GM21528 (cell line): ENCODE results near the gene CCDC196.
"Not testable (repeated sequence)": the region's sequence is repeated elsewhere in the genome, so short reads cannot be mapped to it uniquely, and the experiment has no call there.

Experiments
- ATAC-seq: cut with Tn5 transposase; IDR thresholded peaks from one replicate; pipeline ENCODE4 v1.9.1; 2021; ENCODE audit warnings: mild to moderate bottlenecking, moderate library complexity; ENCODE audit not compliant: unreplicated experiment, low FRiP score

CCDC196 gene

DNA sequence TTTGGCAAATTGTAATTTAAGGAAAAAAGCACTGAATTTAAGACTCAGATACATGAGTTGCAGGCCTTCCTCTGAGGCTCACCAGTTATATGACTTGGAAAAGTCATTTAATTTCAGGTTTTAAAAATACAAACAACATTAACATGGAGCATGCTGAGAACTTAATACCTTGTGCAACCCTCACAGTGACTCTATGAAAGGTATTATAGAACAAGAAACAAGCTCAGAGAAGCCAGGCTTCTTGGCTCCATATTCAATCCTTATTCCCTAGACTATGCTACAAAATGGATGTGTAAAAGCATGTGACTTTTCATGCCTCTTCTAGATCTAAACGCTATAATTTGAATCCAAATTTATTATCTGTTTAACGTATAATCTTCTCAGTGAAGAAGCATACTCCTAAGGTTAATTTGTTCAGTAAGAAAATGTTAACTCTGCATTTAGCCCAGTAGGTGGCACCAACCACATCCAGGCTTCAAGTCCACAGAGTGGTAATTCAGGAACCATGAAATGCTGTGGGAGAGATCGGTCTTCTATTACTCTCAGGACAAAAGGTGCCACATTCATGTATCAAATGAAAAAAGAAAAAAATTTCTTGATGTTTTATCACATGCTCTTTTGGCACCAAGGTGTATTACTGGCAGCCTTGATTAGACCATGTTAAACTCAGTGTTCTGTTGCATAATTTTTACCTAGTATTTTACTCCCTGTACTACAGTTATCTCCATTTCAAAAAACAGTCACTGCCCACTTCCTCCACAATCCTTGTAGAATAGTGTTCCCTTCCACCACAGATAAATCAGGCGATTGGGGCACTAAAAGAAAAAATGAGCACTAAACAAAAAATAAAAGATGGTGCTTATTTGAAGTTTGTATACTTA, 9.3 kb downstream of the CCDC196 start:
- ATAC-seq: peak; percentile 81

DNA sequence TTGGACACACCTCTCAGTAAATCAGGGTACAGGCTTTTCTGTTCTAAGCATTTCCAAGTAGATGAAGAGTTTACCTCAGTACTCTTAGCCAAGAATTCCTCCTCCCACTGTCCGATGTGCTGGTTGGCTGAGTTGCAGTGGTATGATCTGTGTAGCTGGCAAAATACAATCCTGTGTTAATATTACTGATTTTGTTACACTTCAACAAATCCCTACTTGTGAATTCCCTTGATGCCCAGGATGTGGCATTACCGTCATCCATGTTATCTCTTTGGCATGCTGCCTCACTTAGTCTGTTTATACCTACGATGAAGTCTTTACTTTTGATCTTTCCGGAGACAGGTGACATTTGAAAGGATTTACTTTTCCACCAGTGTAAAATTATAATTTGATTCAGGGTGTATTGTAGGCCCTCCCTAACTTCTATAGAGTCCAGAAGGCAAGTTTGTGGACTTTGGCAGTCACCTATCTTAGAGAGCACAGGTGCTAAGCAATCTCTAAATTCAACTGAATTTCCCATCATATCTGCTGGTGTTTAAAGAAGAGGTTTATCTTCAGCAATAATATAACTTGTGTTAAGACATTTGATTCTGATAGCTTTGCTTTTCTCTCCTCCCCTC, 10.1 kb downstream of the CCDC196 start:
- no peak for ATAC-seq

DNA sequence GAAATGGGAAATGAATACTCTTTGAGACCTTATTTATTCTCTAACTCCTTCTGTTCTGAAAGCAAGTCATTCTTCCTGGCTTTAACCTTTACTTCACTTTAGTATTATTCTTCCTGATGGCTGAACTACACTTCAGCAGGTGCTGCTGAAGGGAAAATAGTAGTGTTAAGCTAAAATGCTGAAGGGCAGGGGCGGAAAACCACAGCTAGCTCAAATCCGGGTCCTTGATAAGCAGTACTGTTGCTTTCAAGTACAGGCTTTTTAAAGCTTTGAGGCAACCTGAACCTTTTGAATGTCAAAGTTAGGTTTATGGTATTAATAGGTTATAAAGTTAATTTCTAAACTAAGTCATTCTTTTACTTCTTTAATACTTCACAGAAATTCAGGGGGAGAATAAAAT, 10.7 kb downstream of the CCDC196 start:
- no peak for ATAC-seq

DNA sequence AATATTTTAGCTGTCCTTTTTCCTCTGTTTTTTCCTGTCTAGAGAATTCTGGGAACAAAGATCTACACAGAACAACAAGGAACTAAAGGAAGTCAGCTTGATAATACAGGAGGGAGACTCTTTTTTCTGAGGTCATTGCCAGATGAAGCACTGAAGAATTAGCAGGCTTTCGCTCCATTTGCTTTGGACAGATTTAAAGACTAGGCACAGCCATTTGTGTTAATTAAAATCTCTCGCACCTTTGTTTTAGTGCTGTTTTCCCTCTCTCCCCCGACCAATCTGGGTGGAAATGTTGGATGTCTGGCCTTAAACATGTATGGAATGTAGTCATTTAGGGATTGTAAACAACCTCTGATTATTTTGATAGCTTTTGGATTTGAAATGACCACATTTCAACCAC, 12.1 kb downstream of the CCDC196 start:
- no peak for ATAC-seq

DNA sequence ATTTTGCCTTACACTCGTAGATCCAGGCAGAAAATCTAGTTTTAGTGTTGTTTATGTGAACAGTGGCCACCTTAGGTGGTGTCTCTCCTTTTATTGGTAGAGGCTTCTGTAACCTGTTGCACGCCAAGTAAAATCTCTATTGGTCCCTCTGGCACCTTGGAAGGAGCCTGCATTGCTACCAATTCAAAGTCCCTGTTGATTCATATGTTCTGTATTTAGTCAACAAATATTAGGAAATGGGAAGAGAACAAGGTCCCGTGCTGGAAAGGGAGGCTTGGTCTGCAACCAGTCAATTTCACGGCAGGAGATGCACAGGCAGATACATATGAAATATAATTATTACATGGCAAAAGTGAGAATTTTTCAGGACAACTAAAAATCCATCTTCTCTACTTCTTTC, 15.4 kb downstream of the CCDC196 start:
- no peak for ATAC-seq

DNA sequence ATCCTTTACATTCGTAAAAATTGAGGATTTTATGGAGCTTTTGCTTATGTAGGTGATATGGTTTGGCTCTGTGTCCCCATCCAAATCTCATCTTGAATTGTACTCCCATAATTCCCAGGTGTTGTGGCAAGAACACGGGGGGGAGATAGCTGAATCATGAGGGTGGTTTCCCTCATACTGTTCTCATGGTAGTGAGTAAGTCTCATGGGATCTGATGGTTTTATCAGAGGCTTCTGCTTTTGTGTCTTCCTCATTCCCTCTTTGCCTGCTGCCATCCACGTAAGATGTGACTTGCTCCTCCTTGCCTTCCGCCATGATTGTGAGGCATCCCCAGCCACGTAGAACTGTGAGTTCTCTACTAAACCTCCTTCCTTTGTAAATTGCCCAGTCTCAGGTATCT, 16.7 kb downstream of the CCDC196 start:
- not testable (repeated sequence) for ATAC-seq

DNA sequence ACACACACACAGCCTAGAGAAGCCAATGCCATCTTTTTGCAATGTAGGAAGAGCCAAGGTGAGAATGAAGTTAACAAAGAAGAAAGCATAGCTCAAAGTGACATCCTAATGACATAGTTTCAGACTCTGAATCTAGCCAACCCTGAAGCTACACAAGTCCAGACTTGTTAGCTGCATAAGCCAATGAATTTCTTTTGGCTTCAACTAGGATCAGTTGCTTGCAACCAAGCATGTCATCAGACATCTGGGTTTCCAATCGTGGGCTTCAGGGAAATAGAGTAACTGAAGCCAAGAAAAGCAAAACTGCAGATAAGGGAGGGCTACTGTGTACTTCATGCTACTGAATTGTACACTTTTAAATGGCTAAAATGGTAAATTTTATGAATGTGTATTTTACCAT, 17.4 kb downstream of the CCDC196 start:
- ATAC-seq: no peak

DNA sequence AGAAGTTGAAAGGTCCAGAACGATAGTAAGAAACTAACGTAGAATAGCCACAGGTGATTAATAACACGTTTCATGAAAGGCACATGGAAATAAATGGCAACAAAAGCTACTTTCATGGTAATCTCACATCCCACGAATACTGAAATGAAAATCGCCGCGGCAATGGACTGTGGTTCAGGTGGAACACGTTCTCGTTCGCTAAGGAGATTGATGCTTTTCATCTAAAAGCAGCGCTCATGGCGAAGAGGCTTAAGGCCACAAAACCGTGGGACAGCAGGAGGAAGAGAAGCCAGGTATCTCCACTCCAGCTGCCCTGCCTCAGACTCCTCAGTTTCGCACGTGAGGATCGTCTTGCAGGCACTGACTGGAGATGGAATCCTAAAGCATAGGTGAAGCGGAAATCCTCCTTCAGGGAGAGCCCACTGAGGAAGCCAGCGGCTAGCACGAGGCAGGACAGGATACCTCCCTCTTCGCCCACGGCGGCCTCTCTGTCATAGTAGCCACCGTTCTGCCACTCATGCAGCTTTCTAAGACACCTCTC, 21.1 kb downstream of the CCDC196 start:
- peak; percentile 28 for ATAC-seq

DNA sequence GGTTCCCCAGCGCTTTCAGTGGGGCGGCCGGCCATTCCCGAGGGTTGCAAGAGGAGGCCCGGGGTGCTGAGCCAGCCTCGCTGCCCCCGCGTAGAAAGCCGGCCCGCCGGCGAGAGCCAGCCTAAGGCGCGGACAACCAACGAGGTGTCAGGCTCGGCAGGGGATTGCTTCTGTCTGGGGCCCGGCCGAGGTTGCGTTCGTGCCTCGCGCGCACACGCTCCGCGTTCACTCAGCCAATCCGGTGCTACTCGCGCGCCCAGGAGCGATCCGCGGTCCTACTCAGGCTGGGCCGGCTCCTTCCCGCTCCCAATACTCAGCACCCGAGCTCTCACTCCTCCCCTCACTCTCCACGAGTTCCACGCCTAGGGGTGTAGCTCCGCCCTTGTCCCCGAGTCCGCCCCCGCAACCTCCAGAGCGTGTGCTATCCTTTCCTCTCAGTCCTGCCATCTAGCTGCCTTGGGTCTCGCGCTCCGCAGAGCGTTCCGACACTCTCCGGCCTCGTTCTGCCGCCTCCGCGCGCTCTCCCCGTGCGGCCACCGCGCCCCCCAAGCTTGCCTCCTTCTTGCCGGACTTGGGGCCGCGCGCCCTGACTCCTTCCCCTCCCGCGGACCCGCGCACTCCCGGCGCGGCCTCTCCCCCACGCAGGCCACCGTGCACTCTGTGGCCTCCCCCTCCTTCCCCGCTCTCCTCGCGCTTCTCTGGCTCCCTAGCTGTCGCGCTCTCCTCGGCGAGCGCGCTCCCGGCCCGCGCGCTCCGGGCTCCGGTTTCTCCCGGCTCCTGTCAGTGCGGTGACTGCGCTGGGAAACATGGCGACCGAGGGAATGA, 21.8 kb downstream of the CCDC196 start, which contains the start of gene GPHN:
Gene GPHN (plus strand): TSS at position 426 of the 825 bp plus-strand sequence.
- ATAC-seq: peak; percentile 91

DNA sequence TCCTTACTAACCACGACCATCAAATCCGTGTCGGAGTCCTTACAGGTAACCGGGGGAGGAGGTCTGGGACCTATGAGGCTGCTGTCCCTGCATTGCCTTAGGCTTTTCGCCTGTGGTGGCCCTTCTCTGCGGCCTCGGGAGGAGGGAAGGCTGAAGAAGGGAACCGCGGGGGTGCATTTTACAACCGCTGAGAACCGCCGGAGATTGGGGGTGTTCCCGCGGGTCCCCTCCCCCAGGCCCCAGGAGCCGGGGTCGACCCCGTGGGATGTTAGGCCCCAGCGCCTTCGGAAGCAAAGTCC, 22.3 kb downstream of the CCDC196 start:
- ATAC-seq: no peak

DNA sequence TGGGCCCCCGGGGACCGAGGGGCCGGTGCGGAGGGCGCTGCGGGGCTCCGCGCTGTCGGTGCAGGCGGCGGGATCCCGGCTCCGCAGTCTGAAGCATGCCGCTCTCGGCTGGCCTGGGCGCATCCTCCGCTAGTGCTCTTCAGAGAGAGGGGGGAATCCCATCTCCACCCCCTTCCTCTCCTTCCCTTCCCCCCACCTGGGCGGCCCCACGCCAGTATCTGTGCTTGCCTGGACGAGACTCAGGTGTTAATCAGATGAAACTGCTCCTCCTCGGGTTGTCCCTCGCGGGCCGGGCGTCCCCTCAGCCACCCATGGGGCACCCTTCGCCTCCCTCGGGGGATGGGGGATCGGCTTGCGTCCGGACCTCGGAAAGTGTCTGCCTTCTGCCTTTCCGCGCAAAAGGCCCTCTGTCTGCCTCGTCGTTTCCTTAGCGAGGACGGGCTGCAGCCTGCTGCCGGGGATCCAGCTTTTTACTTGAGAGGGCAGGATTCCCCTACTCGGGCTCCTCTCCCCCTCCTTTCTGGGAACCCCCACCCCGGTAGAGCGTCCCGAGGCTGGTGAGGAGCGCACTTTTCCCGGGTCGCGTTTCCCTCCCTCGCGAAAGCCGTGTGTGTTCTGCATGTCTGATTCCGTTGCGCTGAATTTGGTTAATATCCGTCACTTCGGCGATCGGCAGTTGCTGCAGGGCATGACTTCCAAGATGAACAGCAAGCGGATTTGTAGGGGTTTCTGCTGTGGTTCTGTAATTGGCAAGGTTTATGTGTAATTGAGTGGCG, 22.9 kb downstream of the CCDC196 start:
- ATAC-seq: peak; percentile 21

DNA sequence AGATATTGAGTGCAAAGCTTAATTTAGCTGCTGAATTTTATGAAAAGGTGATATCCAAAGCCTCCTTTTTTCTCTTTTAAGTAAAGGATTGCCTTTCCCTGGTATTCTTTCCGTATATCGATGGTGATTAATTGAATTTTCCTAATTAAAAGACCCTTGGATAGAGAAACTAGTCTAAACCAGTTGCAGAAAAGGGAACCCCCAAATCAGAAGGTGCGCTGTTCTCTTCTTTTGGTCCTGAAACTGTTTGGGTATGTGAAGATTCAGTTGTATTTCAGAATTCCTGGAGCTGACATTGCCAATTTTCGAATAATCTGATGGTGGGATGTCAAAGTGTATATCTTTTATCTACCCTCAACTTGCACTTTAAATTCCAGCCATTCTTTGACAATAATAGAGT, 23.7 kb downstream of the CCDC196 start:
- ATAC-seq: no peak

DNA sequence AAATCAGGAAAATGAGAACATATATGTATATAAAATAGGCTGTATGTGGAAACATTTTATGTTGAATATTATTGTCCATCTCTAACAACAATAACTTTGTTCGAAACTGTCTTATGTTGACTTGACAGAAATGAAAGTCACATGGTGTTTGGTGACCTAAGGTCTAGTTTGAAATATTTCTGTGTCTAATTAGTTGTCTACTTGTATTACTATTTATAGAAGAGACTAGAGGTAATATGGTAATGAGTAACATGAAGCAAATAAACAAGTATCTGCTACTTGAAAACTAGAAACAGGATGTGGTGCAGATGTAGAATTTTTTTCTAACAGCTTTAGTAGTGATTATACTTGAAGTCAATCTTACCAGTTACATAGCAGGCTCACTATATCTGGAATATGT, 25.7 kb downstream of the CCDC196 start:
- ATAC-seq: no peak

DNA sequence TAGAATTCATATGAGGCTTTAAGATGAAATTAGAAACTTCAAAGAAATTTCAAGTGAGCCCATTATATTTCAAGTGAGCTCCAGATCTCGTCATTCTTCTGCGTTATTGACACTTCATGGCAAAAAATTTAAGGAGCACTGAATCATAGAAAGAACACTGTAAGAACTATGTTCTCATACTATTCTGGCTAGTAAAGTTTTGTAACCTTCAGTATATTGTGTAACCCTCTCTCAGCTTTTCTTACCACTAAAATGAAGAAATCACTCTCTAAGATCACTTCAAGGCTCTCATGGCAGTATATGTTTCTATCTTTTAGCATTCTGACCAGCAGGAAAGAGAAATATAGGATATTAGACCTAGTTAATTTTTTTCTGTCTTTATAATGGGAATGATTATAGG, 28.0 kb downstream of the CCDC196 start:
- no peak for ATAC-seq

DNA sequence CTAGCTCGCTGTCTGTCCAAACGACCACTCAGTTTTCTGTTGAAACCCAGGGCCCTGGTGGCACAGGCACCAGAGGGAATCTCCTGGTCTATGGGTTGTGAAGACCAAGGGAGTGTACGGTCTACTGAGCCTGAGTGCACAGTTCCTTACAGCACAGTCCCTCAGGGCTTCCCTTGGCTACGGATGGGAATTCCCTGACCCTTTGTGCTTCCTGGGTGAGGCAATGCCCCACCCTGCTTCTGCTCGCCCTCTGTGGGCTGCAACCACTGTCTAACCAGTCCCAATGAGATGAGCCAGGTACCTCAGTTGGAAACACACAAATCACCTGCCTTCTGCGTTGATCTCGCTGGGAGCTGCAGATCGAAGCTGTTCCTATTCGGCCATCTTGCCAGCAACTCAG, 44.4 kb downstream of the CCDC196 start:
- no peak for ATAC-seq

DNA sequence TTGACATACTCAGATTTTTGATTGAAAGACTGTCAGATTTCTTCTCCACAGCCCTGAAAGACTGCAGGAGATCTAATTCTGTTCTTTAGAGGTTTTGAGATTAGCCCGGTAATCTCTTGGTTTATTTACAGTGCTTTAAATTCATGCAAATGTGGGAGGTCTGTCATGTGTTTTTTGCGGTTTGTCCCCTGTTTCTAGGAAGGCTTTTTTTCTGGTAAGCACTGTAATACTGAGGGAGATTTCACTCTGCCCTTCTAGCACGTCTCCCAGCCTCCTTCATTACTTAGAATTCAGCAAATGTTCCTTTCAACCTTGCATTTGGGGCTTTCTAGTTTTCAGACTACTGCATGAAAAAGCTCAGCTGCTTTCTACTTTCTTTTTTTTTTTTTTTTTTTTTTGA, 52.9 kb downstream of the CCDC196 start:
- no peak for ATAC-seq

DNA sequence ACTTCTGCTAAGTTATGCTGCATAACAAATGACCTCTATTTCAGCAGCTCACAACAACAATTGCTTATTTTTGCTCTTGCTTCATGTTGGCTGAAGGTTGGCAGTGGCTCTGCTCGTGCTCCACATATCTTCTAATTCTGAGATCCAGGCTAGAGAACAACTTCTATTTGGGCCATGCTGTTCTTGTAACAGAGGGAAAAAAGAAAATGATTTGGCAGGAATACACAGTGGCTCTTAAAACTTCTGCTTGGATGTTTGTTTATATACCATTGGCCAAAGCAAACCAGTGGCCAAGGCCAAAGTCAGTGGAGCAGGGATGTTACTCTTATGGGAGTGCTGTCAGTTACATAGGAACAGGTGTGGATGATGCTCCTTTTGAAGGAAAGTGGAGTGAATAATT, 53.9 kb downstream of the CCDC196 start:
- no peak for ATAC-seq

DNA sequence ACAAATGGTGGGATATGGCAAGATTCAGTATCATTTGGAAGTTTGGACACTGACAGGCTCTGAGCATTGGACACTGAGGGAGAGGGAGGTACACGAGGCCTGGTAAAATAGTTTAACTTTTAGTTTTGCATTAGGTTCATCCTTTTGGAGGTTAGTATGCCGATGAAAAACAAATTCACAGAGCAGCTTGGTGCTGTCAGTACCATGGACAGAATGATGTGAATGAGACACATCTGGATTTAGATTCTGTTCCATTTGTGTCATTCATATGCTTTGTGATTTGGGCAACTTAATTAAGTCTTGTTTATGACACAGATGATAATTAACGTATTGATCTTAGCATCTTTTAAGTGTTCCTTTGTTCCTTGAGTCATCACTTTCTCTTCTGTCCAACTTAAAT, 55.5 kb downstream of the CCDC196 start:
- ATAC-seq: no peak

DNA sequence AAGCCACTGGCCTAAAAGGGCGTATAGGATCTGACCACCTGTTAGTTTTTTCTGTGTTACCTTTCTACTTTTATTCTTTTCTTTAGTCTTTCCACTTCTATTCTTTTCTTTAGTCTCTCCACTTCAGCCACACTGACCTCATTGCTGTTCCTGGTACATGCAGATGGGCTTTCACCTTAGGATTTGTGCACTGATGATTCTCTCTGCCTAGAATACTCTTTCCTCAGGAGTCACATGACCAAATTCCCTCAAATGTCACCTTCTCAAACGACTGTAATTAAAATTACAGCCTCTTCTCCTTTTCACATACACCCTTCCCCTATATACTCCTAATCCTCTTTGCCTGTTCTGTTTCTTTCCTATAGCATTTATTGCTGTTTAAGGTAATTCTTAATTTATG, 57.8 kb downstream of the CCDC196 start:
- ATAC-seq: no peak

DNA sequence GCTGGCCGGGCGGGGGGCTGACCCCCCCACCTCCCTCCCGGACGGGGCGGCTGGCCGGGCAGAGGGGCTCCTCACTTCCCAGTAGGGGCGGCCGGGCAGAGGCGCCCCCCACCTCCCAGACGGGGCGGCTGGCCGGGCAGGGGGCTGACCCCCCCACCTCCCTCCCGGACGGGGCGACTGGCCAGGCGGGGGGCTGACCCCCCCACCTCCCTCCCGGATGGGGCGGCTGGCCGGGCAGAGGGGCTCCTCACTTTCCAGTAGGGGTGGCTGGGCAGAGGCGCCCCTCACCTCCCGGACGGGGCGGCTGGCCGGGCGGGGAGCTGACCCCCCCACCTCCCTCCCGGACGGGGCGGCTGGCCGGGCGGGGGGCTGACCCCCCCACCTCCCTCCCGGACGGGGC, 59.0 kb downstream of the CCDC196 start:
- ATAC-seq: not testable (repeated sequence)
